HG03095 (cell line): Measurements from ENCODE around the gene CPVL.
A peak's percentile ranks its signal among the peaks of the same experiment; 100 is the strongest.
"Not testable (repeated sequence)": the region's sequence is repeated elsewhere in the genome, so short reads cannot be mapped to it uniquely, and the experiment has no call there.

Experiments used
- ATAC-seq: cut with Tn5 transposase; IDR thresholded peaks from one replicate; pipeline ENCODE4 v1.9.1; 2021; ENCODE audit warnings: moderate library complexity; ENCODE audit not compliant: unreplicated experiment

CPVL gene

GRCh38 chr7:29093091-29093490, 53.2 kb downstream of the CPVL start:
- not testable (repeated sequence) for ATAC-seq

- peak; percentile 79 for ATAC-seq
These were observed 54.6 kb downstream of the CPVL start for GRCh38 chr7:29091715-29092114.

- ATAC-seq = no peak
These were observed 55.3 kb downstream of the CPVL start for GRCh38 chr7:29090836-29091601.

- ATAC-seq = no peak
These were observed 56.1 kb downstream of the CPVL start for GRCh38 chr7:29090151-29090805.

GRCh38 chr7:29087840-29088170, 58.5 kb downstream of the CPVL start:
- ATAC-seq = no peak

GRCh38 chr7:29086545-29086944, 59.8 kb downstream of the CPVL start:
- ATAC-seq = no peak

GRCh38 chr7:29084832-29085231, 61.5 kb downstream of the CPVL start:
- ATAC-seq = peak; percentile 65

GRCh38 chr7:29080803-29081202, 65.5 kb downstream of the CPVL start:
- no peak for ATAC-seq

- ATAC-seq = no peak
These were observed 67.8 kb downstream of the CPVL start for GRCh38 chr7:29078311-29079260.

GRCh38 chr7:29077854-29078253, 68.5 kb downstream of the CPVL start:
- ATAC-seq = no peak

- ATAC-seq = no peak
These were observed 69.2 kb downstream of the CPVL start for GRCh38 chr7:29077176-29077575.

- ATAC-seq = no peak
These were observed 69.7 kb downstream of the CPVL start for GRCh38 chr7:29076631-29077030.

- no peak for ATAC-seq
These were observed 70.7 kb downstream of the CPVL start for GRCh38 chr7:29075606-29076005.

GRCh38 chr7:29071203-29071874, 75.0 kb downstream of the CPVL start:
- no peak for ATAC-seq

GRCh38 chr7:29066641-29067040, 79.7 kb downstream of the CPVL start:
- no peak for ATAC-seq

GRCh38 chr7:29065181-29065857, 81.0 kb downstream of the CPVL start:
- no peak for ATAC-seq

- ATAC-seq = no peak
These were observed 82.5 kb downstream of the CPVL start for GRCh38 chr7:29063872-29064271.

- no peak for ATAC-seq
These were observed 83.1 kb downstream of the CPVL start for GRCh38 chr7:29063236-29063635.

GRCh38 chr7:29053105-29053872, 93.0 kb downstream of the CPVL start:
- ATAC-seq = no peak

GRCh38 chr7:29046978-29047377, 99.4 kb downstream of the CPVL start:
- no peak for ATAC-seq
